ENCODE data around the gene KLHDC4. TPM values are rescaled to one million over a fixed set of nuclear protein-coding genes. Genes with fewer than 3 reads are reported as not detected.

The KLHDC4 gene
- total and polyA plus RNA-seq, 2 experiments from 2014 or later: 23.0 to 41.1 TPM

GRCh38 chr16:87675111-87675719 lies 90.6 kb downstream of the KLHDC4 start:
- peak; percentile 73 for ATAC-seq
- Histone ChIP-seq H3K36me3 (ENCODE audit: insufficient read depth) (no peaks in the 10 kb centered on the region), H3K79me2 (replicated peaks; ENCODE audit: insufficient read depth) (no peaks in the 10 kb centered on the region), H3K27ac (ENCODE audit: low read depth) (no peak overlapping the region), H3K9me2 (ENCODE audit: insufficient read depth) (no peaks in the 10 kb centered on the region), H4K20me1 (replicated peaks; ENCODE audit: insufficient read depth) (no peaks in the 10 kb centered on the region), H3K27me3 (ENCODE audit: insufficient read depth) (no peaks in the 10 kb centered on the region), H3K4me1 (ENCODE audit: insufficient read depth) (no peaks in the 10 kb centered on the region), H3K4me3 (no peak overlapping the region), H3K4me2 (no peak overlapping the region), H3F3A (replicated peaks; ENCODE audit: low read depth) (no peaks in the 10 kb centered on the region), H2AFZ (no peak overlapping the region)
- Mint-ChIP-seq H3K4me1 (peaks cover 14% of the 10 kb centered on the region), H3K36me3 (ENCODE audit: low read depth) (no peaks in the 10 kb centered on the region), H3K27me3 (ENCODE audit: insufficient read depth, low read depth, poor library complexity) (peaks cover 9% of the 10 kb centered on the region), H3K9me3 (no peaks in the 10 kb centered on the region), H3K27ac (no peak overlapping the region), H3K4me3 (no peak overlapping the region)
- TF ChIP-seq JUNB (IDR thresholded peaks at IDR 0.05; ENCODE audit: unreplicated experiment) (no peak), EZH2 (IDR thresholded peaks at IDR 0.05; ENCODE audit: low read depth, unreplicated experiment) (no peak), ZNF114 (CRISPR knock-in tag; IDR thresholded peaks at IDR 0.05) (no peak), NANOG (IDR thresholded peaks at IDR 0.05; ENCODE audit: borderline replicate concordance) (no peak), STAT1 (IDR thresholded peaks at IDR 0.05; ENCODE audit: unreplicated experiment) (no peak), POLR2AphosphoS5 (IDR thresholded peaks at IDR 0.05; ENCODE audit: low read depth) (no peak), ZNF331 (CRISPR knock-in tag; IDR thresholded peaks at IDR 0.05; ENCODE audit: low read depth) (no peak), CTCF (conservative IDR thresholded peaks at IDR 0.05; ENCODE audit: low read depth in 2 of 2) (no peak)
- DNase-seq (ENCODE audit: low spot score): peak; percentile 46

- no peak overlapping the region for H3K27ac ChIP-seq (ENCODE audit: low read depth)
- Mint-ChIP-seq H3K27me3 (ENCODE audit: insufficient read depth, low read depth, poor library complexity) (peaks cover 9% of the 10 kb centered on the region), H3K27ac (peak overlapping the region; percentile 20; the same call in 1 of the 2 replicates), H3K4me3 (no peak overlapping the region), H3K9me3 (no peaks in the 10 kb centered on the region), H3K4me1 (peaks cover 14% of the 10 kb centered on the region), H3K36me3 (ENCODE audit: low read depth) (no peaks in the 10 kb centered on the region)
- H3K9me2 ChIP-seq (ENCODE audit: insufficient read depth): no peaks in the 10 kb centered on the region
- H3K4me3 ChIP-seq: no peak overlapping the region
- H4K20me1 ChIP-seq (replicated peaks; ENCODE audit: insufficient read depth): no peaks in the 10 kb centered on the region
- DNase-seq (ENCODE audit: low spot score): no peak
- no peaks in the 10 kb centered on the region for H3K79me2 ChIP-seq (replicated peaks; ENCODE audit: insufficient read depth)
- no peaks in the 10 kb centered on the region for H3K4me1 ChIP-seq (ENCODE audit: insufficient read depth)
- no peaks in the 10 kb centered on the region for H3K36me3 ChIP-seq (ENCODE audit: insufficient read depth)
- H3K27me3 ChIP-seq (ENCODE audit: insufficient read depth): no peaks in the 10 kb centered on the region
- no peak overlapping the region for H2AFZ ChIP-seq
- no peak overlapping the region for H3K4me2 ChIP-seq
- no peaks in the 10 kb centered on the region for H3F3A ChIP-seq (replicated peaks; ENCODE audit: low read depth)
- ATAC-seq: no peak
- no peak for TF ChIP-seq STAT1 (IDR thresholded peaks at IDR 0.05; ENCODE audit: unreplicated experiment)
- no peak for TF ChIP-seq NANOG (IDR thresholded peaks at IDR 0.05; ENCODE audit: borderline replicate concordance)
- TF ChIP-seq ZNF114 (CRISPR knock-in tag; IDR thresholded peaks at IDR 0.05): no peak
- TF ChIP-seq EZH2 (IDR thresholded peaks at IDR 0.05; ENCODE audit: low read depth, unreplicated experiment): no peak
- TF ChIP-seq CTCF (conservative IDR thresholded peaks at IDR 0.05; ENCODE audit: low read depth in 2 of 2): no peak
- TF ChIP-seq EZH2phosphoT487 (IDR thresholded peaks at IDR 0.05; ENCODE audit: unreplicated experiment): no peak
- TF ChIP-seq REST (IDR thresholded peaks at IDR 0.05; ENCODE audit: unreplicated experiment): no peak
- no peak for TF ChIP-seq POLR2AphosphoS5 (IDR thresholded peaks at IDR 0.05; ENCODE audit: low read depth)
- TF ChIP-seq ETS1 (IDR thresholded peaks at IDR 0.05): no peak
- TF ChIP-seq JUNB (IDR thresholded peaks at IDR 0.05; ENCODE audit: unreplicated experiment): no peak
- no peak for TF ChIP-seq ZNF331 (CRISPR knock-in tag; IDR thresholded peaks at IDR 0.05; ENCODE audit: low read depth)
These were observed 91.4 kb downstream of the KLHDC4 start for GRCh38 chr16:87674419-87674818.

Measured in GM23338 (cell line).